OCI-LY1 (cell line): ENCODE data around the gene SLC9A9.

Experiments used
- CTCF ChIP-seq: fragments of 200-600 bp; sonication (generic), shearing (Covaris generic); IDR thresholded peaks from 2 replicates; pipeline ENCODE4 v1.5.1; 2017; ENCODE audit warnings: mild to moderate bottlenecking, antibody characterized with exemption, low read length, moderate library complexity, mixed read lengths
- EZH2 ChIP-seq: fragments of 200-600 bp; sonication (generic), shearing (Covaris generic); IDR thresholded peaks from 2 replicates; pipeline ENCODE4 v1.8.0; 2017; ENCODE audit warnings: borderline replicate concordance, mixed run types, mild to moderate bottlenecking, antibody characterized with exemption, low read length, moderate library complexity, mixed read lengths

- TF ChIP-seq CTCF = no peak
- TF ChIP-seq EZH2 = no peak
Measured at GRCh38 chr3:143288944-143289343, 559.3 kb downstream of the SLC9A9 start.
